Measurements from ENCODE around the gene AP1S3.

The AP1S3 gene

DNA sequence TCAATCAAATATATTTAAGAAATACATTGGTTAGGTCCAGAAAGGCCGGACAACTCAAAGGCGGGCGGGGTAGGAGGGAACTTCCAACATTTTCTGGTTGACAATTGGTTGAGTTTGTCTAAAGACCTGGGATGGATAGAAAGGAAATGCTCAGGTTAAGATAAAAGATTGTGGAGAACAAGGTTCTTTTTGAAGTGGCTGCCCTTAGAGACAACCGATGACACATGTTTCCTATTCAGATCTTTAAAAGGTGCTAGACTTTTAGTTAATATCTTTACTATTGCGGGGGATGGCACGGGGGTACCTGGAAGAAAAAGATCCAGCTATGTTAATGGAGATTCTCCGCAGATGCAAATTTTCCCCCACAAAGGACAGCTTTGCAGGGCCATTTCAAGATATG is 10.0 kb upstream of the AP1S3 start (continued):
- no peak for TF ChIP-seq ISL1 (CRISPR knock-in tag; IDR thresholded peaks at IDR 0.05)

DNA sequence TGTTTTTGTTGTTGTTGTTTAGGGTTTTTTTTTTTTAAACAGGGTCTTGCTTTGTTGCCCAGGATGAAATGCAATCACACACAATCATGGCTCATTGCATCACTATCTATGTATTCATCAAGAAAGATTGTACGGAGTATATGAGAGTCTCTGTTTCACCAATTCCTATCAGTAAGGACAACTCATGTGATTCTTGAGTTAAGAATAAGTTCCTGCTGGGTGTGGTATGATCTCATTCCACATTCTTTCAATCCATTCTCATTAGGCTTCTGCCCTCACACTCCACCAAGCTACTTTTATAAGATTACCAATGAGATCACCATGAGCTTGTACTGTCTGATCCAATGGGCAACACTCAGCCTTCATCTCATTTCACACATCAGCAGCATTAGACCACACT is 9.1 kb upstream of the AP1S3 start:
- peak; percentile 94 for ATAC-seq
- TF ChIP-seq ZNF565 (CRISPR knock-in tag; conservative IDR thresholded peaks at IDR 0.05; ENCODE audit: low read depth) (no peak), PPARA (CRISPR knock-in tag; IDR thresholded peaks at IDR 0.05; ENCODE audit: borderline replicate concordance) (no peak), ZNF8 (CRISPR knock-in tag; IDR thresholded peaks at IDR 0.05) (no peak), ESRRG (CRISPR knock-in tag; IDR thresholded peaks at IDR 0.05) (no peak), GLIS3 (CRISPR knock-in tag; IDR thresholded peaks at IDR 0.05) (no peak), ZFP3 (CRISPR knock-in tag; IDR thresholded peaks at IDR 0.05) (no peak), OSR1 (CRISPR knock-in tag; IDR thresholded peaks at IDR 0.05) (no peak), TOX (CRISPR knock-in tag; IDR thresholded peaks at IDR 0.05; ENCODE audit: borderline replicate concordance) (no peak), SNAI2 (CRISPR knock-in tag; IDR thresholded peaks at IDR 0.05) (no peak), ZFP30 (CRISPR knock-in tag; IDR thresholded peaks at IDR 0.05) (no peak), TCF4 (CRISPR knock-in tag; IDR thresholded peaks at IDR 0.05; ENCODE audit: borderline replicate concordance) (no peak), ZNF70 (CRISPR knock-in tag; IDR thresholded peaks at IDR 0.05) (no peak)
- TF ChIP-seq, protein P1, sequence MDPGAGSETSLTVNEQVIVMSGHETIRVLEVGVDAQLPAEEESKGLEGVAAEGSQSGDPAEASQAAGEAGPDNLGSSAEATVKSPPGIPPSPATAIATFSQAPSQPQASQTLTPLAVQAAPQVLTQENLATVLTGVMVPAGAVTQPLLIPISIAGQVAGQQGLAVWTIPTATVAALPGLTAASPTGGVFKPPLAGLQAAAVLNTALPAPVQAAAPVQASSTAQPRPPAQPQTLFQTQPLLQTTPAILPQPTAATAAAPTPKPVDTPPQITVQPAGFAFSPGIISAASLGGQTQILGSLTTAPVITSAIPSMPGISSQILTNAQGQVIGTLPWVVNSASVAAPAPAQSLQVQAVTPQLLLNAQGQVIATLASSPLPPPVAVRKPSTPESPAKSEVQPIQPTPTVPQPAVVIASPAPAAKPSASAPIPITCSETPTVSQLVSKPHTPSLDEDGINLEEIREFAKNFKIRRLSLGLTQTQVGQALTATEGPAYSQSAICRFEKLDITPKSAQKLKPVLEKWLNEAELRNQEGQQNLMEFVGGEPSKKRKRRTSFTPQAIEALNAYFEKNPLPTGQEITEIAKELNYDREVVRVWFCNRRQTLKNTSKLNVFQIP (CRISPR knock-in tag; IDR thresholded peaks at IDR 0.05; ENCODE audit: borderline replicate concordance, low read depth) = no peak
- TF ChIP-seq, protein P2, sequence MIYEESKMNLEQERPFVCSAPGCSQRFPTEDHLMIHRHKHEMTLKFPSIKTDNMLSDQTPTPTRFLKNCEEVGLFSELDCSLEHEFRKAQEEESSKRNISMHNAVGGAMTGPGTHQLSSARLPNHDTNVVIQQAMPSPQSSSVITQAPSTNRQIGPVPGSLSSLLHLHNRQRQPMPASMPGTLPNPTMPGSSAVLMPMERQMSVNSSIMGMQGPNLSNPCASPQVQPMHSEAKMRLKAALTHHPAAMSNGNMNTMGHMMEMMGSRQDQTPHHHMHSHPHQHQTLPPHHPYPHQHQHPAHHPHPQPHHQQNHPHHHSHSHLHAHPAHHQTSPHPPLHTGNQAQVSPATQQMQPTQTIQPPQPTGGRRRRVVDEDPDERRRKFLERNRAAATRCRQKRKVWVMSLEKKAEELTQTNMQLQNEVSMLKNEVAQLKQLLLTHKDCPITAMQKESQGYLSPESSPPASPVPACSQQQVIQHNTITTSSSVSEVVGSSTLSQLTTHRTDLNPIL (CRISPR knock-in tag; IDR thresholded peaks at IDR 0.05; ENCODE audit: low read depth) = no peak
- TF ChIP-seq, protein P3, sequence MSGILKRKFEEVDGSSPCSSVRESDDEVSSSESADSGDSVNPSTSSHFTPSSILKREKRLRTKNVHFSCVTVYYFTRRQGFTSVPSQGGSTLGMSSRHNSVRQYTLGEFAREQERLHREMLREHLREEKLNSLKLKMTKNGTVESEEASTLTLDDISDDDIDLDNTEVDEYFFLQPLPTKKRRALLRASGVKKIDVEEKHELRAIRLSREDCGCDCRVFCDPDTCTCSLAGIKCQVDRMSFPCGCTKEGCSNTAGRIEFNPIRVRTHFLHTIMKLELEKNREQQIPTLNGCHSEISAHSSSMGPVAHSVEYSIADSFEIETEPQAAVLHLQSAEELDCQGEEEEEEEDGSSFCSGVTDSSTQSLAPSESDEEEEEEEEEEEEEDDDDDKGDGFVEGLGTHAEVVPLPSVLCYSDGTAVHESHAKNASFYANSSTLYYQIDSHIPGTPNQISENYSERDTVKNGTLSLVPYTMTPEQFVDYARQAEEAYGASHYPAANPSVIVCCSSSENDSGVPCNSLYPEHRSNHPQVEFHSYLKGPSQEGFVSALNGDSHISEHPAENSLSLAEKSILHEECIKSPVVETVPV (CRISPR knock-in tag; IDR thresholded peaks at IDR 0.05) = no peak
- TF ChIP-seq, protein P4, sequence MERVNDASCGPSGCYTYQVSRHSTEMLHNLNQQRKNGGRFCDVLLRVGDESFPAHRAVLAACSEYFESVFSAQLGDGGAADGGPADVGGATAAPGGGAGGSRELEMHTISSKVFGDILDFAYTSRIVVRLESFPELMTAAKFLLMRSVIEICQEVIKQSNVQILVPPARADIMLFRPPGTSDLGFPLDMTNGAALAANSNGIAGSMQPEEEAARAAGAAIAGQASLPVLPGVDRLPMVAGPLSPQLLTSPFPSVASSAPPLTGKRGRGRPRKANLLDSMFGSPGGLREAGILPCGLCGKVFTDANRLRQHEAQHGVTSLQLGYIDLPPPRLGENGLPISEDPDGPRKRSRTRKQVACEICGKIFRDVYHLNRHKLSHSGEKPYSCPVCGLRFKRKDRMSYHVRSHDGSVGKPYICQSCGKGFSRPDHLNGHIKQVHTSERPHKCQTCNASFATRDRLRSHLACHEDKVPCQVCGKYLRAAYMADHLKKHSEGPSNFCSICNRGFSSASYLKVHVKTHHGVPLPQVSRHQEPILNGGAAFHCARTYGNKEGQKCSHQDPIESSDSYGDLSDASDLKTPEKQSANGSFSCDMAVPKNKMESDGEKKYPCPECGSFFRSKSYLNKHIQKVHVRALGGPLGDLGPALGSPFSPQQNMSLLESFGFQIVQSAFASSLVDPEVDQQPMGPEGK (CRISPR knock-in tag; IDR thresholded peaks at IDR 0.05; ENCODE audit: borderline replicate concordance) = no peak
- TF ChIP-seq, protein P5, sequence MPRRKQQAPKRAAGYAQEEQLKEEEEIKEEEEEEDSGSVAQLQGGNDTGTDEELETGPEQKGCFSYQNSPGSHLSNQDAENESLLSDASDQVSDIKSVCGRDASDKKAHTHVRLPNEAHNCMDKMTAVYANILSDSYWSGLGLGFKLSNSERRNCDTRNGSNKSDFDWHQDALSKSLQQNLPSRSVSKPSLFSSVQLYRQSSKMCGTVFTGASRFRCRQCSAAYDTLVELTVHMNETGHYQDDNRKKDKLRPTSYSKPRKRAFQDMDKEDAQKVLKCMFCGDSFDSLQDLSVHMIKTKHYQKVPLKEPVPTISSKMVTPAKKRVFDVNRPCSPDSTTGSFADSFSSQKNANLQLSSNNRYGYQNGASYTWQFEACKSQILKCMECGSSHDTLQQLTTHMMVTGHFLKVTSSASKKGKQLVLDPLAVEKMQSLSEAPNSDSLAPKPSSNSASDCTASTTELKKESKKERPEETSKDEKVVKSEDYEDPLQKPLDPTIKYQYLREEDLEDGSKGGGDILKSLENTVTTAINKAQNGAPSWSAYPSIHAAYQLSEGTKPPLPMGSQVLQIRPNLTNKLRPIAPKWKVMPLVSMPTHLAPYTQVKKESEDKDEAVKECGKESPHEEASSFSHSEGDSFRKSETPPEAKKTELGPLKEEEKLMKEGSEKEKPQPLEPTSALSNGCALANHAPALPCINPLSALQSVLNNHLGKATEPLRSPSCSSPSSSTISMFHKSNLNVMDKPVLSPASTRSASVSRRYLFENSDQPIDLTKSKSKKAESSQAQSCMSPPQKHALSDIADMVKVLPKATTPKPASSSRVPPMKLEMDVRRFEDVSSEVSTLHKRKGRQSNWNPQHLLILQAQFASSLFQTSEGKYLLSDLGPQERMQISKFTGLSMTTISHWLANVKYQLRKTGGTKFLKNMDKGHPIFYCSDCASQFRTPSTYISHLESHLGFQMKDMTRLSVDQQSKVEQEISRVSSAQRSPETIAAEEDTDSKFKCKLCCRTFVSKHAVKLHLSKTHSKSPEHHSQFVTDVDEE (CRISPR knock-in tag; IDR thresholded peaks at IDR 0.05) = no peak

DNA sequence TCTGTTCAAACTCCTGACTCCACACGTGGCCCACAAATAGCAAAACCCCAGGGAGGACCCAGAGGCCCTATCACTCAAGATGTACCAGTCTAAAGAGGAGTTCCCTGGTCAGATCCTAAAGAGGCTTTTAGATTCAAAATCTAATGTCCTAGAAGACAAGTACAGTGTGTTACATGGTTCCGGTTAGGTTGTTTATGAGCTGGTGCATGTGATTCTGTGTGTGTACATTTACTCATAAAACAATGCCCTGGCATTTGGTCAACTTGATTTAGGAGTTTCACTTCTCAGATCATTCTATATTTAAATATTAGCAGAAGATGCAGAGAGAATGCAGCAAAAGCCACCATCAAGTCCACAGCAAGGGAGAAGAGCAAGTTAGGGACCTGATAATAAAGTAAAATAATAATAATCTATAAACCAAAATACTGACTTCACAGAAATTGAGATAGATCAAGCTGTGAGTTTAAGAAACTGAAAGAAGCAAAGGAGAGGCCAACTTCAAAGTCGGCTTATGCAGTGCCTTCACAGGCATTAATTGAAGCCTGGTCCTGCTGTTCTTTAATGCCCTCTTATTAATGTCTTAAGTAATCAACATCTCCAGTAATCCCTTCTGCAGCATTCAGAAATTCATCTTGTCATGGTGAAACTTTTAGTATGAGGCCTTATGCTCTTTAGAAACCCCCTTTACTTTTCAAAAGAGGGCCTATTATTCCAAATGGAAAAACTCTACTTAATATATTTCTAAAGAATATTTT is 4.2 kb upstream of the AP1S3 start:
- TF ChIP-seq, protein P4 (CRISPR knock-in tag; IDR thresholded peaks at IDR 0.05; ENCODE audit: borderline replicate concordance) = no peak
- no peak for TF ChIP-seq TOX (CRISPR knock-in tag; IDR thresholded peaks at IDR 0.05; ENCODE audit: borderline replicate concordance)
- no peak for TF ChIP-seq ESRRG (CRISPR knock-in tag; IDR thresholded peaks at IDR 0.05)
- no peak for TF ChIP-seq ZC3H10 (CRISPR knock-in tag; IDR thresholded peaks at IDR 0.05)
- ATAC-seq = no peak

Measured in SK-N-SH treated with all-trans-retinoic acid at 6 μM for 48 hours (cell line).